Ovary (tissue), 3 donors: ENCODE measurements around the gene ZNF8.

Experiments used
- POLR2A ChIP-seq: fragments of 450-650 bp; IDR thresholded peaks from one replicate; pipeline ENCODE4 v1.6.1; 2017; ENCODE audit warnings: antibody characterized with exemption, mild to moderate bottlenecking, moderate library complexity
- TF ChIP-seq, protein P1 (sequence below), 3 donors: fragments of 450-650 bp in 2 of 3; fragments of 200-600 bp in 1 of 3; IDR thresholded peaks; one replicate each; pipeline versions ENCODE4 v1.5.1 to v1.8.0; 2016 to 2022; ENCODE audit warnings: antibody characterized with exemption in 3 of 3, mild to moderate bottlenecking in 1 of 3
- donor health status: DM: no; HTN: no; CAD: no.

DNA sequence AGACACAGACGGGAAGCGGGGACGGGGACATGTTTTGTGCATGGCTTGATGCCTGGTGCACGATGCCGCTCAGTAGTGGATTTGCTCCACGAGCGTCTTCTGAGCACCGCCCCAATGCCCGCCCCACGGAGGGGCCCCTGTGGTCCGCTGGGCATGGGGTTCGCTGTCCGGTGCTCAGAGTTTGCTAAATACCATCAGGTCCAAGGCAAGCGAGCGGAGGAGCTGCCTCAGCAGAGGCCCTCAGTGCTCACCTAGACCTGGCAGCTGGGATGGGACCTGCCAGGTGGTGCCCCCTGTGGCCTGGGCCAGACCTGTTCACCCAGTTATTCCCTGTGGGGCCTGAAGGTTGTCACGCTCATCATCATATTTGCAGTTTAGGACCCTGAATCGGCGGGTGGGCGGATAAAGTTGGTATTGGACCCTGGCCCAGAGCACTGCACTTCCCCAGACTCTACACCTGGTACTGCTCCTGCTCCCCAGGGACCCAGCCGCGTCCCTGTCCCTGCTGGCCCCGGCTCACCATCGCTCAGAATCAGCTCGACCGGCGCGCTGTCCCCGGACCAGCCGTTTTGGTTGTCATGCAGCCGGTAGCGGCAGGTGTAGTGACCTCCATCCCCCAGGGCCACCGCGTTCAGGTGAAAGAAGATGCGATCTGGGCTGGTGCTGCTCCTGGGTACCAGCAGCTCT, 72.3 kb downstream of the ZNF8 start:
- no peak for TF ChIP-seq POLR2A
- TF ChIP-seq, protein P1, sequence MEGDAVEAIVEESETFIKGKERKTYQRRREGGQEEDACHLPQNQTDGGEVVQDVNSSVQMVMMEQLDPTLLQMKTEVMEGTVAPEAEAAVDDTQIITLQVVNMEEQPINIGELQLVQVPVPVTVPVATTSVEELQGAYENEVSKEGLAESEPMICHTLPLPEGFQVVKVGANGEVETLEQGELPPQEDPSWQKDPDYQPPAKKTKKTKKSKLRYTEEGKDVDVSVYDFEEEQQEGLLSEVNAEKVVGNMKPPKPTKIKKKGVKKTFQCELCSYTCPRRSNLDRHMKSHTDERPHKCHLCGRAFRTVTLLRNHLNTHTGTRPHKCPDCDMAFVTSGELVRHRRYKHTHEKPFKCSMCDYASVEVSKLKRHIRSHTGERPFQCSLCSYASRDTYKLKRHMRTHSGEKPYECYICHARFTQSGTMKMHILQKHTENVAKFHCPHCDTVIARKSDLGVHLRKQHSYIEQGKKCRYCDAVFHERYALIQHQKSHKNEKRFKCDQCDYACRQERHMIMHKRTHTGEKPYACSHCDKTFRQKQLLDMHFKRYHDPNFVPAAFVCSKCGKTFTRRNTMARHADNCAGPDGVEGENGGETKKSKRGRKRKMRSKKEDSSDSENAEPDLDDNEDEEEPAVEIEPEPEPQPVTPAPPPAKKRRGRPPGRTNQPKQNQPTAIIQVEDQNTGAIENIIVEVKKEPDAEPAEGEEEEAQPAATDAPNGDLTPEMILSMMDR (IDR thresholded peaks at IDR 0.05) = no peak
